ENCODE measurements around the gene GPM6B.

The GPM6B gene

DNA sequence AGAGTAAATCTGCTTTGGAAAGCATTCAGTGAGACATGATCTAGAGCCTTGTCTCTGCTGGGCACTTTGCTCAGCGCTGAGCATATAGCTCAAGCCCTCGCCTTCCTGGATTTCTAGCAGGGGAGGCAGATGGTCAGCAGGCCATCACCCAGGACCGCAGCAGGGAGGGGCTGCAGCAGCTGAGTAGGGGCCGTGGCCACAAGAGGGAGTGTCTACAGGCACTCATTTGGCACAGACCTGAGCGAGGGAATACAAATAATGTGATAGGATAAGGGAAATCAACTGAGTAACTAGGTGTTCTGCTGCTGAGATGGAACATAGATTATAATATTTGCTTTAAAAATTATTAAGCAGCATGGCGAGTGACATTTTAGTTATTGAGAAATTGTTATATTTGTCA lies 52.1 kb downstream of the GPM6B start:
- TF ChIP-seq GATA2 (IDR thresholded peaks at IDR 0.05; ENCODE audit: low read depth, low read length) (no peak), GATA3 (IDR thresholded peaks at IDR 0.05; ENCODE audit: low read depth, low read length) (no peak)

DNA sequence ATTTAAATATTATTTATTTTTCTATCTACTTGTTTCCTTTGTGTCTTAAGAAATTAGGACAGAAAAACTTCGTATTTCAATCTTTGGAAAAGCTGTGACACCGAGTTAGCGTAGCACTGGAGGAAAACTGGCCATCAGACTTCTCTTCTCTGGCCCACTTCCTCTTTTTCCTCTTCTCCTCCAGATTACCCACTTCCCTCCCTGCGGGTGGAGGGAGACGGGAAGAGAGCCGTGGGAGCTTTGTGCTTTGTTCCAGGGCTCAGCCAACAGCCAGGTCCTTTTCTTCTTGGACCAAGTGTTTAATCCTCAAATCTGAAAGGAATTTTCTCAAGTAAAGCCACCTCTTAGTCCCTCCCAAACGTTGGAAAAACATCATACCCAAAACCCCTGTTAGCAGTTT lies 52.6 kb downstream of the GPM6B start:
- TF ChIP-seq GATA2 (IDR thresholded peaks at IDR 0.05; ENCODE audit: low read depth, low read length), result no peak
- no peak for TF ChIP-seq GATA3 (IDR thresholded peaks at IDR 0.05; ENCODE audit: low read depth, low read length)

DNA sequence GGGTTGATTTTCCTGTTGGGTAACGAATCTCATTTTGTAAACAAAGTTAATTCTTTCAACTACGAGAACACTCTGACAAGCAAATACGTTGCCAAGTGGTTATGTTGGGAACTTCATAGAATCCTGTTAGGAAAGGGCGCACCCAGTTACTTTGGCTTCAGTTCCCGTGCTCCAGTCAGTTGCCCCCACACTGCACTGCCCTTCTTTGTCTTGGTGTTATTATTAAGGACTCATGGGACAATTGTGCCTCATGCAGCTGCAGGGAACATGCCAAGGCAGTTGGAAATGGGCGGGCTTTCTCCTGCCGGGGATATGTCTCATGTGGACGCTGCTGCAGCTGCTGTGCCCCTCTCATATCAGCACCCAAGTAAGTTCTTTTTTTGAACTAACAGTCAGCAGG lies 53.4 kb downstream of the GPM6B start:
- TF ChIP-seq GATA2 (IDR thresholded peaks at IDR 0.05; ENCODE audit: low read depth, low read length) (no peak), GATA3 (IDR thresholded peaks at IDR 0.05; ENCODE audit: low read depth, low read length) (no peak)

DNA sequence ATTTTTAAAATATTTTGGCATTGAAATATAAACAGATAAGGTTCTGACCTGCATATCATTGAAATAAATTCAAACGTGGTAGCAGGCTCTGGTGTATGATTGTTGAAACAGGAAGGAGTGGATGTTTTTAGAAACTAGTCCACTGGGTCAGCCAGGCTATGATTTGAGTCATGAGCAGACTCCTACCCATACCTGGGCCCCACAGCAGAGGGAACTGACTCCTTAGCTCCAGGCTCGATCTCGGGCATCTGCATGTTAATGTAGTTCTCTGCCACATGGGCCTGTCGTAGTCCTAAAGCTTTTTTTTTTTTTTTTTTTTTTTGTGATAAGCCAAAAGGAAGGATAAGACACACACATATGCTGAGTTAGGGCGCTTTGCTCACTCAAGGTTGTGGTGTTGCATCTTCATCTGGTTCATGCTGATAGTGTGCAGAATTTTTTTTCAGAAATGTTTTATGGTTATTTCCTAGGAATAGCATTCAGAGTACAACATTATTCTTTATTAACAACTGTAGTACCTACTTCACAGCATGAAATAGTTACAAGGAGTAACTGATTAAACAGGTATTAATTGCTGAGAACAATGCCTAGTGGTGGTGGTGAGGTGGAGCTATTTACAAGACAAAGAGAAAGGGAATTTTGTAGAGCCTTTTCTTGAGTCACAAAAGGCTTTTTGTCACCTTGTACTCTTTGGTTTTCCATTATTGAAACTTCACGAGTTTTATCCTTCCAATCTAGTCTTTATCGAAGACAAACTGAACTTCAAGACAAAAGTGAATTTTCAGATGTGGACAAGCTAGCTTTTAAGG lies 55.1 kb downstream of the GPM6B start:
- TF ChIP-seq GATA3 (IDR thresholded peaks at IDR 0.05; ENCODE audit: low read depth, low read length) (no peak), GATA2 (IDR thresholded peaks at IDR 0.05; ENCODE audit: low read depth, low read length) (no peak)

GRCh38 chrX:13760426-13760825 lies 56.5 kb downstream of the GPM6B start:
- TF ChIP-seq GATA2 (IDR thresholded peaks at IDR 0.05; ENCODE audit: low read depth, low read length) (no peak), GATA3 (IDR thresholded peaks at IDR 0.05; ENCODE audit: low read depth, low read length) (no peak)

- no peak for TF ChIP-seq GATA2 (IDR thresholded peaks at IDR 0.05; ENCODE audit: low read depth, low read length)
- no peak for TF ChIP-seq GATA3 (IDR thresholded peaks at IDR 0.05; ENCODE audit: low read depth, low read length)
These were observed 57.7 kb downstream of the GPM6B start for GRCh38 chrX:13759152-13759718.

GRCh38 chrX:13756381-13756780 lies 60.5 kb downstream of the GPM6B start:
- TF ChIP-seq GATA3 (IDR thresholded peaks at IDR 0.05; ENCODE audit: low read depth, low read length), result no peak
- TF ChIP-seq GATA2 (IDR thresholded peaks at IDR 0.05; ENCODE audit: low read depth, low read length), result no peak

GRCh38 chrX:13755254-13755653 lies 61.6 kb downstream of the GPM6B start:
- TF ChIP-seq GATA2 (IDR thresholded peaks at IDR 0.05; ENCODE audit: low read depth, low read length) (no peak), GATA3 (IDR thresholded peaks at IDR 0.05; ENCODE audit: low read depth, low read length) (no peak)

DNA sequence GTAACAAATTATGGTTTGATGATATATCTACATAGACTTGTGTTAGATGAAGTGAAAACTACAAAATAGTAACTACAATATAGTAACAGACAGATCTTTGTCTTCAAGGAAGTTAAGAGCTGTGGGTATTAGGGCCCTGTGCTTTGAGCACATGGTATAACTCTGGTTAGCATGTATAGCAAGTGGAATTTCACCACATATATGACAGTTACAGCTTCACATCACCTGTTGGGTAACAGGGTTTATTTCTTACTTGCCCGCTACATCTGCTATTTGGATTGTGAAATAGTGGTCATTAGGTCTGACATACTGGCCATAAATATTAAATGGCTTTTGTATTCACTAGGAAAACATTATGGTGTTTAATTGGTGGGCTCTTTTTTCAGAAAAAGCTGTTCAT lies 62.1 kb downstream of the GPM6B start:
- TF ChIP-seq GATA3 (IDR thresholded peaks at IDR 0.05; ENCODE audit: low read depth, low read length) (no peak), GATA2 (IDR thresholded peaks at IDR 0.05; ENCODE audit: low read depth, low read length) (no peak)

DNA sequence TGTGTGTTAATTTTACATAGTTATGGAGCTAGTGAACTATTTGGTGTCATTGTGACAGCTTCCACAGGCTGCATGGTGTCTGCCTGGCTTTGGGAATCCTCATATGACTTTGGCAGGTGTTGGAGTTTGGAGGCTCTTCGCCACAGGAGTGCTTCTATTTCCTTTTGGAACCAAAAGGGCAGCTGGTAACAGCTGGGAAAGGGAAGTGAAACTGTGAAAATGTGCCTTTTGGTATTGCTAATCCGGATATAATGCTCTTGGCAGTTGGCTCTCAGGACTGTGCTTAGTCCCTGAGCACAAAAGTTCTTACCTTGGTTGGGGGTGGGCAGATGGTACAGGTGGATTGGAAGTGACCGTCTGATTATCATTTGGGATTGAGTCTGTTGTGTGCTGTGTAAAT lies 64.2 kb downstream of the GPM6B start:
- TF ChIP-seq GATA3 (IDR thresholded peaks at IDR 0.05; ENCODE audit: low read depth, low read length), result no peak
- TF ChIP-seq GATA2 (IDR thresholded peaks at IDR 0.05; ENCODE audit: low read depth, low read length), result no peak

GRCh38 chrX:13752141-13752540 lies 64.8 kb downstream of the GPM6B start:
- TF ChIP-seq GATA2 (IDR thresholded peaks at IDR 0.05; ENCODE audit: low read depth, low read length), result no peak

GRCh38 chrX:13750812-13751211 lies 66.1 kb downstream of the GPM6B start:
- TF ChIP-seq GATA2 (IDR thresholded peaks at IDR 0.05; ENCODE audit: low read depth, low read length) (no peak), GATA3 (IDR thresholded peaks at IDR 0.05; ENCODE audit: low read depth, low read length) (no peak)

GRCh38 chrX:13750204-13750603 lies 66.7 kb downstream of the GPM6B start:
- TF ChIP-seq GATA2 (IDR thresholded peaks at IDR 0.05; ENCODE audit: low read depth, low read length) (no peak), GATA3 (IDR thresholded peaks at IDR 0.05; ENCODE audit: low read depth, low read length) (no peak)

- TF ChIP-seq GATA2 (IDR thresholded peaks at IDR 0.05; ENCODE audit: low read depth, low read length) (no peak), GATA3 (IDR thresholded peaks at IDR 0.05; ENCODE audit: low read depth, low read length) (no peak)
These were observed 68.4 kb downstream of the GPM6B start for GRCh38 chrX:13748486-13748885.

- TF ChIP-seq GATA3 (IDR thresholded peaks at IDR 0.05; ENCODE audit: low read depth, low read length) (no peak), GATA2 (IDR thresholded peaks at IDR 0.05; ENCODE audit: low read depth, low read length) (no peak)
These were observed 69.1 kb downstream of the GPM6B start for GRCh38 chrX:13747836-13748235.
